NCI-H1105 (cell line): Measurements from ENCODE around the gene NELFA.
A peak's percentile ranks its signal among the peaks of the same experiment; 100 is the strongest.
"Not testable (repeated sequence)": the region's sequence is repeated elsewhere in the genome, so short reads cannot be mapped to it uniquely, and the experiment has no call there.

Experiments used
- DNase-seq: peaks from one replicate; lab custom pipeline; 2025; lab: John Stamatoyannopoulos, UW

Gene NELFA

GRCh38 chr4:2040391-2041238, 31.8 kb upstream of the NELFA start:
- DNase-seq = no peak

- no peak for DNase-seq
Measured at GRCh38 chr4:2036866-2037265, 28.1 kb upstream of the NELFA start.

GRCh38 chr4:2036327-2036726, 27.6 kb upstream of the NELFA start:
- no peak for DNase-seq

- DNase-seq = not testable (repeated sequence)
Measured at GRCh38 chr4:2031161-2031560, 22.4 kb upstream of the NELFA start.

- not testable (repeated sequence) for DNase-seq
Measured at GRCh38 chr4:2027120-2027519, 18.3 kb upstream of the NELFA start.

- DNase-seq = no peak
Measured at GRCh38 chr4:2025817-2026216, 17.0 kb upstream of the NELFA start.

GRCh38 chr4:2024683-2025082, 15.9 kb upstream of the NELFA start:
- DNase-seq = no peak

GRCh38 chr4:2021358-2022018, 12.7 kb upstream of the NELFA start:
- not testable (repeated sequence) for DNase-seq

GRCh38 chr4:2015008-2015407, 6.2 kb upstream of the NELFA start:
- no peak for DNase-seq

- no peak for DNase-seq
Measured at GRCh38 chr4:2011583-2011982, 2.8 kb upstream of the NELFA start.

GRCh38 chr4:2009651-2010233, 968 bp upstream of the NELFA start:
- DNase-seq = peak; percentile 20

GRCh38 chr4:2008671-2008920, 178 bp downstream of the NELFA start:
- no peak for DNase-seq

GRCh38 chr4:2007804-2008670, 737 bp downstream of the NELFA start:
- DNase-seq = no peak

- no peak for DNase-seq
Measured at GRCh38 chr4:2006956-2007653, 1.7 kb downstream of the NELFA start.

GRCh38 chr4:2006367-2006766, 2.4 kb downstream of the NELFA start:
- DNase-seq = no peak

GRCh38 chr4:2003361-2003760, 5.4 kb downstream of the NELFA start:
- DNase-seq = not testable (repeated sequence)

GRCh38 chr4:1999308-1999707, 9.5 kb downstream of the NELFA start:
- DNase-seq = not testable (repeated sequence)

- no peak for DNase-seq
Measured at GRCh38 chr4:1998296-1998695, 10.5 kb downstream of the NELFA start.

- DNase-seq = no peak
Measured at GRCh38 chr4:1997712-1998111, 11.1 kb downstream of the NELFA start.

- DNase-seq = no peak
Measured at GRCh38 chr4:1996866-1997611, 11.7 kb downstream of the NELFA start.

- no peak for DNase-seq
Measured at GRCh38 chr4:1994938-1995337, 13.8 kb downstream of the NELFA start.
